Fibroblast of lung (primary cell): Measurements from ENCODE around the gene COX8A.

Experiments used
- CTCF ChIP-seq, 2 donors: IDR thresholded peaks in 1 of 2; conservative IDR thresholded peaks in 1 of 2; 1 replicate in 1 of 2; 2 replicates in 1 of 2; pipeline ENCODE4 v1.5.1; 2011 to 2012; ENCODE audit warnings: low read length in 2 of 2, control low read depth in 1 of 2, inconsistent platforms in 1 of 2, low read depth in 1 of 2, mild to moderate bottlenecking in 1 of 2
- EZH2 ChIP-seq: IDR thresholded peaks from 2 replicates; pipeline ENCODE4 v1.5.1; 2012; ENCODE audit warnings: low read length, control low read depth, mild to moderate bottlenecking; ENCODE audit errors: missing control alignments

GRCh38 chr11:64006398-64006797 lies 32.0 kb downstream of the COX8A start:
- no peak for TF ChIP-seq CTCF (conservative IDR thresholded peaks at IDR 0.05 in 1 of 2, IDR thresholded peaks at IDR 0.05 in 1 of 2; ENCODE audit: low read depth in 1 of 2, low read length in 2 of 2)
- TF ChIP-seq EZH2, result no peak
